GM12878 (cell line): ENCODE measurements around the gene PLET1. TPM values are rescaled to one million over a fixed set of nuclear protein-coding genes. Genes with fewer than 3 reads are reported as not detected.

Experiments used
- ATAC-seq: fragments of 200-7000 bp; cut with Tn5 transposase; 3 replicates; pipeline ENCODE4 v1.9.1; 2020; ENCODE audit warnings: mild to moderate bottlenecking, moderate library complexity
- BruUV-seq: library from RNA; stranded (reverse); fragments of 400-500 nt; replicated peaks from 2 replicates; lab custom pipeline; 2021; lab: Mats Ljungman, UMichigan
- CTCF ChIA-PET: fragments of 300-600 bp; sonication (Branson Sonifier 250); formaldehyde crosslinking; extraction: SDS; loops from one replicate; lab custom pipeline; 2021; ENCODE audit warnings: inconsistent platforms; lab: Yijun Ruan, JAX
- POLR2A ChIA-PET: fragments of 350-600 bp; formaldehyde crosslinking; extraction: SDS; loops from one replicate; lab custom pipeline; 2021; ENCODE audit warnings: inconsistent platforms; lab: Charles Lee
- RAD21 ChIA-PET: fragments of 300-600 bp; sonication (Branson Sonifier 250); formaldehyde crosslinking; loops from one replicate; lab custom pipeline; 2023; ENCODE audit warnings: antibody characterized with exemption; ENCODE audit not compliant: unreplicated experiment; lab: Charles Lee
- SMC1A ChIA-PET: fragments of 300-600 bp; sonication (Branson Sonifier 250); formaldehyde crosslinking; loops from one replicate; lab custom pipeline; 2023; ENCODE audit not compliant: unreplicated experiment, uncharacterized antibody; lab: Charles Lee
- DNase-seq: peaks from one replicate; pipeline ENCODE4 v3.0.0-alpha.2; 2011; ENCODE audit warnings: low read depth, low spot score
- FAIRE-seq: peaks from 3 replicates; lab custom pipeline; 2011; peaks lifted over from hg19 to GRCh38; lab: Jason Lieb, UNC
- H2AFZ ChIP-seq: 2 replicates; pipeline ENCODE4 v1.6.0; 2011; ENCODE audit warnings: low read depth, low read length, control low read depth; ENCODE audit not compliant: control insufficient read depth
- H3K27ac ChIP-seq: 2 replicates; pipeline ENCODE4 v1.5.1; 2011; ENCODE audit warnings: control low read depth; ENCODE audit not compliant: control insufficient read depth, insufficient read depth
- H3K27me3 ChIP-seq, 2 experiments: replicated peaks in 1 of 2; 2 replicates each; pipeline versions ENCODE4 v1.6.0 to v1.6.1; 2011; ENCODE audit warnings: low read length in 1 of 2; ENCODE audit not compliant: control insufficient read depth in 2 of 2, insufficient read depth in 2 of 2
- H3K36me3 ChIP-seq, 2 experiments: 2 replicates each; pipeline ENCODE4 v1.5.1; 2011; ENCODE audit warnings: low read length in 1 of 2; ENCODE audit not compliant: control insufficient read depth in 2 of 2, insufficient read depth in 2 of 2
- H3K4me1 ChIP-seq: 2 replicates; pipeline ENCODE4 v1.6.1; 2011; ENCODE audit warnings: mild to moderate bottlenecking, low read length, moderate library complexity, mixed read lengths; ENCODE audit not compliant: control insufficient read depth, insufficient read depth
- H3K4me2 ChIP-seq: 2 replicates; pipeline ENCODE4 v1.6.0; 2011; ENCODE audit warnings: control low read depth; ENCODE audit not compliant: control insufficient read depth, insufficient read depth
- H3K4me3 ChIP-seq: fragments of 200-600 bp; sonication (generic); 2 replicates; pipeline ENCODE4 v1.5.1; 2016
- H3K79me2 ChIP-seq: 2 replicates; pipeline ENCODE4 v1.6.0; 2011; ENCODE audit warnings: low read length; ENCODE audit not compliant: control insufficient read depth, insufficient read depth
- H3K9ac ChIP-seq: 2 replicates; pipeline ENCODE4 v1.8.0; 2011; ENCODE audit warnings: low read length, control low read depth, mixed read lengths; ENCODE audit not compliant: control insufficient read depth, insufficient read depth
- H3K9me3 ChIP-seq: replicated peaks from 3 replicates; pipeline ENCODE4 v1.5.1; 2011; ENCODE audit warnings: mild to moderate bottlenecking, low read length; ENCODE audit not compliant: control insufficient read depth, insufficient read depth
- H4K20me1 ChIP-seq: 2 replicates; pipeline ENCODE4 v1.6.0; 2011; ENCODE audit not compliant: control insufficient read depth, insufficient read depth
- HDAC6 ChIP-seq: fragments of 200-600 bp; sonication (generic); IDR thresholded peaks from one replicate; pipeline ENCODE4 v1.8.0; 2017; ENCODE audit warnings: antibody characterized with exemption; ENCODE audit not compliant: unreplicated experiment
- IKZF1 ChIP-seq: fragments of 450-650 bp; conservative IDR thresholded peaks from 2 replicates; pipeline ENCODE4 v1.6.1; 2017; ENCODE audit warnings: antibody characterized with exemption, mild to moderate bottlenecking
- NFXL1 ChIP-seq: fragments of 450-650 bp; IDR thresholded peaks from 2 replicates; pipeline ENCODE4 v1.6.1; 2017; ENCODE audit warnings: antibody characterized with exemption, mild to moderate bottlenecking, borderline replicate concordance
- NR2C1 ChIP-seq: fragments of 450-650 bp; IDR thresholded peaks from 2 replicates; pipeline ENCODE4 v1.6.1; 2017; ENCODE audit warnings: antibody characterized with exemption, mild to moderate bottlenecking, moderate library complexity
- SREBF1 ChIP-seq: IDR thresholded peaks from 2 replicates; pipeline ENCODE4 v1.6.1; 2012; ENCODE audit warnings: mild to moderate bottlenecking, low read length
- TARDBP ChIP-seq: IDR thresholded peaks from 2 replicates; pipeline ENCODE4 v1.6.1; 2016; ENCODE audit warnings: borderline replicate concordance
- YY1 ChIP-seq: IDR thresholded peaks from 2 replicates; pipeline ENCODE4 v1.6.1; 2011; ENCODE audit warnings: low read depth, mild to moderate bottlenecking, low read length
- WGBS: methylation state at CpG from one replicate; pipeline ENCODE4 v1.1.6; 2016; ENCODE audit warnings: low lambda C conversion rate; ENCODE audit not compliant: insufficient replicate concordance, insufficient coverage; ENCODE audit errors: missing lambda C conversion rate; 5-methylcytosine and 5-hydroxymethylcytosine counted together
- in situ Hi-C: fragments of 300-500 bp; cut with MboI; formaldehyde crosslinking; loops from 9 replicates; pipeline ENCODE4 v1.14.3; 2018; ENCODE audit warnings: mixed read lengths
- intact Hi-C: fragments of 100-400 bp; cut with micrococcal nuclease; formaldehyde crosslinking; loops from one replicate; pipeline ENCODE4 v1.14.2; 2022; ENCODE audit not compliant: unreplicated experiment
- polyA plus RNA-seq, 11 experiments: library from polyadenylated mRNA; depleted of rRNA in 4 of 11; unstranded in 6 of 11; stranded (reverse) in 5 of 11; fragments of >200 nt; fragmentation: Nextera tagmentation in 4 of 11; fragmentation: Illumina TruSeq in 1 of 11; extraction: Ambion mirVana in 4 of 11; extraction: Trizol in 1 of 11; gene quantifications; 1 replicate in 1 of 11; 2 replicates in 10 of 11; pipeline versions ENCODE4 v1.2.1 to v1.2.3, GENCODE V29; 2011 to 2016; ENCODE audit warnings: inconsistent platforms in 2 of 11, missing spikeins in 2 of 11, low read depth in 1 of 11
- total RNA-seq, 4 experiments: library from RNA; depleted of rRNA in 3 of 4; stranded (reverse); fragments of >200 nt in 3 of 4; fragmentation: Illumina TruSeq in 1 of 4; extraction: Trizol in 1 of 4; gene quantifications; 2 replicates each; pipeline versions ENCODE4 v1.2.1 to v1.2.3, GENCODE V29; 2013 to 2021
- TF ChIP-seq, protein P1 (sequence below): fragments of 450-650 bp; IDR thresholded peaks from 2 replicates; pipeline ENCODE4 v1.6.1; 2017; ENCODE audit warnings: antibody characterized with exemption, mild to moderate bottlenecking, moderate library complexity
- TF ChIP-seq, protein P2 (sequence below): IDR thresholded peaks from 2 replicates; pipeline ENCODE4 v1.6.1; 2011; ENCODE audit warnings: borderline replicate concordance, low read depth, mild to moderate bottlenecking, moderate library complexity, low read length; ENCODE audit not compliant: insufficient read depth, poor library complexity, severe bottlenecking
- TF ChIP-seq, protein P3 (sequence below): IDR thresholded peaks from 2 replicates; pipeline ENCODE4 v1.6.1; 2012; ENCODE audit warnings: low read depth, low read length, improper control_type of control experiment
- TF ChIP-seq, protein P4 (sequence below): fragments of 450-650 bp; IDR thresholded peaks from 2 replicates; pipeline ENCODE4 v1.6.1; 2017; ENCODE audit warnings: low read depth, mild to moderate bottlenecking, moderate library complexity
- TF ChIP-seq, protein P5 (sequence below): fragments of 450-650 bp; IDR thresholded peaks from 2 replicates; pipeline ENCODE4 v1.6.1; 2017; ENCODE audit warnings: mild to moderate bottlenecking, low read depth, inconsistent platforms; ENCODE audit not compliant: poor library complexity, severe bottlenecking

PLET1 gene
- total and polyA plus RNA-seq, 10 of the 15 experiments (the other 5 are each of a cell fraction or from before 2014, with no cell fraction given): not detected

DNA sequence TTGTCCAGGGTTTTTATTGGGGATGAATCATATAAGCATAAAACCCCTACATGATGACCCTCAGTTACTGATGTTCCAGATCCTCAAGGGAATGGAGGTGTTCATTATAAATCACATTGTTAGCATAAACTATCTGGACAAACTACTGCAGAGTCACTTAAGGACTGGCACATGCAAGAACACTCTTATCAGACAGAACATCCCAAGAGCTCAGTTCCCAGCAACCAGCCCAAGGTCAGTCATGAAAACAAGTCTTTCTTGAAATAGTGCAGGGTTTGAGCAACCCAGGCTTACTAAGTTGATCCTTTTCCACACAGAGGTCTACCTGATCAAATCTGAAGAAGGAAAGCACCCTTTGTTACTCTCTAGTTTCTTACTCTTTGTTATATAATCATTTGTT lies 48.0 kb downstream of the PLET1 start (continued):
- TF ChIP-seq NFXL1: no peak

DNA sequence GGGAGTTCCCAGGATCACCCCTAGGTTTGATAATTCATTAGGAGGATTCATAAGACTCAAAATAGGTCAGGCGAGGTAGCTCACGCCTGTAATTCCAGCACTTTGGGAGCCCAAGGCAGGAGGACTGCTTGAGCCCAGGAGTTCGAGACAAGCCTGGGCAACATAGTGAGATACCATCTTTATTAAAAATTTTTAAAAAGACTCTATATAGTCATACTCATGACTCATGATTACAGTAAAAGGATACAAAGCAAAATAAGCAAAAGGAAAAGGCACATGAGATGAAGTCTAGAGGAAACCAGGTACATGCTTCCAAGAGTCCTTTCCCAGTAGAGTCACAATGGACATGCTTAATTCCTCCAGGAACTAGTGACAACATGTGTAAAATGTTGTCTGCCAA lies 48.4 kb downstream of the PLET1 start:
- ChIA-PET POLR2A (no interaction called here), SMC1A (interaction anchor here (0.5 to 1.1 kb wide), 2 partner anchors 67 to 68 kb away, joined by 4 read pairs; no protein-coding TSS in a partner anchor), CTCF (interaction anchor here (1.3 kb wide), 1 partner anchor 68 kb away, joined by 12 read pairs; no protein-coding TSS in a partner anchor), RAD21 (interaction anchor here (1.0 kb wide), 1 partner anchor 9 kb away, joined by 3 read pairs; no protein-coding TSS in a partner anchor)
- Histone ChIP-seq H3K27me3 (no peaks in the 10 kb centered on the region), H3K4me1 (no peaks in the 10 kb centered on the region), H3K79me2 (no peaks in the 10 kb centered on the region), H3K9me3 (no peaks in the 10 kb centered on the region), H3K9ac (no peak overlapping the region), H3K36me3 (no peaks in the 10 kb centered on the region), H2AFZ (no peak overlapping the region), H4K20me1 (no peaks in the 10 kb centered on the region), H3K27ac (no peak overlapping the region), H3K4me2 (no peak overlapping the region), H3K4me3 (no peak overlapping the region)
- WGBS: 63% methylated on average over 3 of the region's 3 CpGs
- no TSS peak for BruUV-seq
- intact Hi-C loops: loop anchor here (10.0 kb wide), 1 partner anchor 1323 kb away; no protein-coding TSS in a partner anchor
- ATAC-seq (no peak), FAIRE-seq (no peak), DNase-seq (no peak)
- in situ Hi-C loops: no loop called here
- TF ChIP-seq, protein P1, sequence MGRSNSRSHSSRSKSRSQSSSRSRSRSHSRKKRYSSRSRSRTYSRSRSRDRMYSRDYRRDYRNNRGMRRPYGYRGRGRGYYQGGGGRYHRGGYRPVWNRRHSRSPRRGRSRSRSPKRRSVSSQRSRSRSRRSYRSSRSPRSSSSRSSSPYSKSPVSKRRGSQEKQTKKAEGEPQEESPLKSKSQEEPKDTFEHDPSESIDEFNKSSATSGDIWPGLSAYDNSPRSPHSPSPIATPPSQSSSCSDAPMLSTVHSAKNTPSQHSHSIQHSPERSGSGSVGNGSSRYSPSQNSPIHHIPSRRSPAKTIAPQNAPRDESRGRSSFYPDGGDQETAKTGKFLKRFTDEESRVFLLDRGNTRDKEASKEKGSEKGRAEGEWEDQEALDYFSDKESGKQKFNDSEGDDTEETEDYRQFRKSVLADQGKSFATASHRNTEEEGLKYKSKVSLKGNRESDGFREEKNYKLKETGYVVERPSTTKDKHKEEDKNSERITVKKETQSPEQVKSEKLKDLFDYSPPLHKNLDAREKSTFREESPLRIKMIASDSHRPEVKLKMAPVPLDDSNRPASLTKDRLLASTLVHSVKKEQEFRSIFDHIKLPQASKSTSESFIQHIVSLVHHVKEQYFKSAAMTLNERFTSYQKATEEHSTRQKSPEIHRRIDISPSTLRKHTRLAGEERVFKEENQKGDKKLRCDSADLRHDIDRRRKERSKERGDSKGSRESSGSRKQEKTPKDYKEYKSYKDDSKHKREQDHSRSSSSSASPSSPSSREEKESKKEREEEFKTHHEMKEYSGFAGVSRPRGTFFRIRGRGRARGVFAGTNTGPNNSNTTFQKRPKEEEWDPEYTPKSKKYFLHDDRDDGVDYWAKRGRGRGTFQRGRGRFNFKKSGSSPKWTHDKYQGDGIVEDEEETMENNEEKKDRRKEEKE: no peak
- no peak for TF ChIP-seq HDAC6
- TF ChIP-seq, protein P2, sequence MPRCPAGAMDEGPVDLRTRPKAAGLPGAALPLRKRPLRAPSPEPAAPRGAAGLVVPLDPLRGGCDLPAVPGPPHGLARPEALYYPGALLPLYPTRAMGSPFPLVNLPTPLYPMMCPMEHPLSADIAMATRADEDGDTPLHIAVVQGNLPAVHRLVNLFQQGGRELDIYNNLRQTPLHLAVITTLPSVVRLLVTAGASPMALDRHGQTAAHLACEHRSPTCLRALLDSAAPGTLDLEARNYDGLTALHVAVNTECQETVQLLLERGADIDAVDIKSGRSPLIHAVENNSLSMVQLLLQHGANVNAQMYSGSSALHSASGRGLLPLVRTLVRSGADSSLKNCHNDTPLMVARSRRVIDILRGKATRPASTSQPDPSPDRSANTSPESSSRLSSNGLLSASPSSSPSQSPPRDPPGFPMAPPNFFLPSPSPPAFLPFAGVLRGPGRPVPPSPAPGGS: no peak
- no peak for TF ChIP-seq YY1
- TF ChIP-seq, protein P3, sequence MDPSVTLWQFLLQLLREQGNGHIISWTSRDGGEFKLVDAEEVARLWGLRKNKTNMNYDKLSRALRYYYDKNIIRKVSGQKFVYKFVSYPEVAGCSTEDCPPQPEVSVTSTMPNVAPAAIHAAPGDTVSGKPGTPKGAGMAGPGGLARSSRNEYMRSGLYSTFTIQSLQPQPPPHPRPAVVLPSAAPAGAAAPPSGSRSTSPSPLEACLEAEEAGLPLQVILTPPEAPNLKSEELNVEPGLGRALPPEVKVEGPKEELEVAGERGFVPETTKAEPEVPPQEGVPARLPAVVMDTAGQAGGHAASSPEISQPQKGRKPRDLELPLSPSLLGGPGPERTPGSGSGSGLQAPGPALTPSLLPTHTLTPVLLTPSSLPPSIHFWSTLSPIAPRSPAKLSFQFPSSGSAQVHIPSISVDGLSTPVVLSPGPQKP: no peak
- TF ChIP-seq TARDBP: no peak
- TF ChIP-seq, protein P4, sequence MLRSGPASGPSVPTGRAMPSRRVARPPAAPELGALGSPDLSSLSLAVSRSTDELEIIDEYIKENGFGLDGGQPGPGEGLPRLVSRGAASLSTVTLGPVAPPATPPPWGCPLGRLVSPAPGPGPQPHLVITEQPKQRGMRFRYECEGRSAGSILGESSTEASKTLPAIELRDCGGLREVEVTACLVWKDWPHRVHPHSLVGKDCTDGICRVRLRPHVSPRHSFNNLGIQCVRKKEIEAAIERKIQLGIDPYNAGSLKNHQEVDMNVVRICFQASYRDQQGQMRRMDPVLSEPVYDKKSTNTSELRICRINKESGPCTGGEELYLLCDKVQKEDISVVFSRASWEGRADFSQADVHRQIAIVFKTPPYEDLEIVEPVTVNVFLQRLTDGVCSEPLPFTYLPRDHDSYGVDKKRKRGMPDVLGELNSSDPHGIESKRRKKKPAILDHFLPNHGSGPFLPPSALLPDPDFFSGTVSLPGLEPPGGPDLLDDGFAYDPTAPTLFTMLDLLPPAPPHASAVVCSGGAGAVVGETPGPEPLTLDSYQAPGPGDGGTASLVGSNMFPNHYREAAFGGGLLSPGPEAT: no peak
- TF ChIP-seq SREBF1: no peak
- TF ChIP-seq, protein P5, sequence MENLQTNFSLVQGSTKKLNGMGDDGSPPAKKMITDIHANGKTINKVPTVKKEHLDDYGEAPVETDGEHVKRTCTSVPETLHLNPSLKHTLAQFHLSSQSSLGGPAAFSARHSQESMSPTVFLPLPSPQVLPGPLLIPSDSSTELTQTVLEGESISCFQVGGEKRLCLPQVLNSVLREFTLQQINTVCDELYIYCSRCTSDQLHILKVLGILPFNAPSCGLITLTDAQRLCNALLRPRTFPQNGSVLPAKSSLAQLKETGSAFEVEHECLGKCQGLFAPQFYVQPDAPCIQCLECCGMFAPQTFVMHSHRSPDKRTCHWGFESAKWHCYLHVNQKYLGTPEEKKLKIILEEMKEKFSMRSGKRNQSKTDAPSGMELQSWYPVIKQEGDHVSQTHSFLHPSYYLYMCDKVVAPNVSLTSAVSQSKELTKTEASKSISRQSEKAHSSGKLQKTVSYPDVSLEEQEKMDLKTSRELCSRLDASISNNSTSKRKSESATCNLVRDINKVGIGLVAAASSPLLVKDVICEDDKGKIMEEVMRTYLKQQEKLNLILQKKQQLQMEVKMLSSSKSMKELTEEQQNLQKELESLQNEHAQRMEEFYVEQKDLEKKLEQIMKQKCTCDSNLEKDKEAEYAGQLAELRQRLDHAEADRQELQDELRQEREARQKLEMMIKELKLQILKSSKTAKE: no peak
- TF ChIP-seq IKZF1: no peak
- TF ChIP-seq NR2C1: no peak
